GM18520 (cell line): ENCODE measurements around the gene PTPRN2.
"Not testable (repeated sequence)": the region's sequence is repeated elsewhere in the genome, so short reads cannot be mapped to it uniquely, and the experiment has no call there.

Experiments
- ATAC-seq: cut with Tn5 transposase; IDR thresholded peaks from one replicate; pipeline ENCODE4 v1.9.1; 2021; ENCODE audit not compliant: unreplicated experiment

PTPRN2 gene

GRCh38 chr7:157707983-157708918 lies 879.4 kb downstream of the PTPRN2 start:
- ATAC-seq = no peak

GRCh38 chr7:157704365-157704764 lies 883.3 kb downstream of the PTPRN2 start:
- no peak for ATAC-seq

- no peak for ATAC-seq
Measured at GRCh38 chr7:157703534-157704195, 884.0 kb downstream of the PTPRN2 start.

- ATAC-seq = no peak
Measured at GRCh38 chr7:157703131-157703530, 884.5 kb downstream of the PTPRN2 start.

GRCh38 chr7:157702311-157703023 lies 885.2 kb downstream of the PTPRN2 start:
- ATAC-seq = no peak

GRCh38 chr7:157701395-157702180 lies 886.0 kb downstream of the PTPRN2 start:
- ATAC-seq = not testable (repeated sequence)

GRCh38 chr7:157700231-157701005 lies 887.2 kb downstream of the PTPRN2 start:
- no peak for ATAC-seq

GRCh38 chr7:157699357-157700013 lies 888.1 kb downstream of the PTPRN2 start:
- no peak for ATAC-seq

- not testable (repeated sequence) for ATAC-seq
Measured at GRCh38 chr7:157697287-157697686, 890.3 kb downstream of the PTPRN2 start.

GRCh38 chr7:157695609-157696008 lies 892.0 kb downstream of the PTPRN2 start:
- not testable (repeated sequence) for ATAC-seq

GRCh38 chr7:157694376-157694665 lies 893.3 kb downstream of the PTPRN2 start:
- no peak for ATAC-seq

- ATAC-seq = no peak
Measured at GRCh38 chr7:157693521-157694375, 893.9 kb downstream of the PTPRN2 start.

- no peak for ATAC-seq
Measured at GRCh38 chr7:157693071-157693520, 894.5 kb downstream of the PTPRN2 start.

- no peak for ATAC-seq
Measured at GRCh38 chr7:157692460-157693011, 895.1 kb downstream of the PTPRN2 start.

GRCh38 chr7:157691586-157692459 lies 895.8 kb downstream of the PTPRN2 start:
- no peak for ATAC-seq

GRCh38 chr7:157690833-157691585 lies 896.6 kb downstream of the PTPRN2 start:
- ATAC-seq = no peak
